ENCODE measurements around the gene PTGES.

The PTGES gene

DNA sequence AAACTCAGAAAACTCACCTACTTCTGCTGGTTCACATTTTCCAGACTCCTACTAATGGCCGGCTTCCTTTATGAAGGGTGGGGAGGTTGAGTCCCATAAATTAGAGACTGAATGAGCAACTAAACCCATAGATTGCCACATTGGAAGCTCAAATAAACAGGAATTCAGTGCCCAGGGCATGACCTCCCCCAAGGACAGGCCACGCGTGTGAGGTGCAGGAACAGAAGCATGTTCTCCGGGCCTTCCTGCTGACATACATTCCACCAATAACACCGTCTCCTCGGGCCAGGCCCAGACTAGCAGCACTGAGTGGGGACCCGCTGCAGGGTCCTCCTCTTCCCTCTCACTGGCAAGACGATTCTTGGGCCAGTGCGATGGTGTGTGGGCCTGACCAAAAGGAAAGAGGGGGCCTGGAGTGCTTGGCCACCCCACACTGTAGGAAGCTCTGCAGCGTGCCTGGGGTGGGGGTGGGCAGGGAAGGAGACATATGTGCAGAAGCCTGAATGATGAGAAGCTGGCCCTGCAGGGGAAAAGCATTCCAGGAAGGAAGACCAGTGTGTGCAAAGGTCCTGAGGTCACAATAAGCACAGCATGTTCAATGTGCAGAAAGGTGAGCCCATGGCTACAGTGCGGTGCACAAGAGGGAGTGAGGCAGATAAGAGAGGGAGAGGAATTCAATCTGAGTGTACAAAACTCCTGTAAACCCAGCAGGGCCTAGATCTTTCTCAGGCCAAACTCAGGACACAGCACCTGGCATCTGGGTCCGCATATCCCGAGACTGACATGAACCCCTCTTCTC, 12.0 kb downstream of the PTGES start:
- TF ChIP-seq FOXP2 (optimal IDR thresholded peaks at IDR 0.05; ENCODE audit: borderline replicate concordance, extremely low read depth, extremely low read length, insufficient read depth): no peak
- TF ChIP-seq POLR2AphosphoS5 (IDR thresholded peaks at IDR 0.05; ENCODE audit: low read depth, low read length): no peak
- no peak for TF ChIP-seq SIN3A (IDR thresholded peaks at IDR 0.05; ENCODE audit: borderline replicate concordance, insufficient read depth, low read length)
- TF ChIP-seq TAF1 (IDR thresholded peaks at IDR 0.05; ENCODE audit: borderline replicate concordance, insufficient read depth, low read length): no peak
- TF ChIP-seq, protein P1, sequence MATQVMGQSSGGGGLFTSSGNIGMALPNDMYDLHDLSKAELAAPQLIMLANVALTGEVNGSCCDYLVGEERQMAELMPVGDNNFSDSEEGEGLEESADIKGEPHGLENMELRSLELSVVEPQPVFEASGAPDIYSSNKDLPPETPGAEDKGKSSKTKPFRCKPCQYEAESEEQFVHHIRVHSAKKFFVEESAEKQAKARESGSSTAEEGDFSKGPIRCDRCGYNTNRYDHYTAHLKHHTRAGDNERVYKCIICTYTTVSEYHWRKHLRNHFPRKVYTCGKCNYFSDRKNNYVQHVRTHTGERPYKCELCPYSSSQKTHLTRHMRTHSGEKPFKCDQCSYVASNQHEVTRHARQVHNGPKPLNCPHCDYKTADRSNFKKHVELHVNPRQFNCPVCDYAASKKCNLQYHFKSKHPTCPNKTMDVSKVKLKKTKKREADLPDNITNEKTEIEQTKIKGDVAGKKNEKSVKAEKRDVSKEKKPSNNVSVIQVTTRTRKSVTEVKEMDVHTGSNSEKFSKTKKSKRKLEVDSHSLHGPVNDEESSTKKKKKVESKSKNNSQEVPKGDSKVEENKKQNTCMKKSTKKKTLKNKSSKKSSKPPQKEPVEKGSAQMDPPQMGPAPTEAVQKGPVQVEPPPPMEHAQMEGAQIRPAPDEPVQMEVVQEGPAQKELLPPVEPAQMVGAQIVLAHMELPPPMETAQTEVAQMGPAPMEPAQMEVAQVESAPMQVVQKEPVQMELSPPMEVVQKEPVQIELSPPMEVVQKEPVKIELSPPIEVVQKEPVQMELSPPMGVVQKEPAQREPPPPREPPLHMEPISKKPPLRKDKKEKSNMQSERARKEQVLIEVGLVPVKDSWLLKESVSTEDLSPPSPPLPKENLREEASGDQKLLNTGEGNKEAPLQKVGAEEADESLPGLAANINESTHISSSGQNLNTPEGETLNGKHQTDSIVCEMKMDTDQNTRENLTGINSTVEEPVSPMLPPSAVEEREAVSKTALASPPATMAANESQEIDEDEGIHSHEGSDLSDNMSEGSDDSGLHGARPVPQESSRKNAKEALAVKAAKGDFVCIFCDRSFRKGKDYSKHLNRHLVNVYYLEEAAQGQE (IDR thresholded peaks at IDR 0.05; ENCODE audit: insufficient read depth in 1 of 2, low read depth in 2 of 2, low read length in 2 of 2): no peak

DNA sequence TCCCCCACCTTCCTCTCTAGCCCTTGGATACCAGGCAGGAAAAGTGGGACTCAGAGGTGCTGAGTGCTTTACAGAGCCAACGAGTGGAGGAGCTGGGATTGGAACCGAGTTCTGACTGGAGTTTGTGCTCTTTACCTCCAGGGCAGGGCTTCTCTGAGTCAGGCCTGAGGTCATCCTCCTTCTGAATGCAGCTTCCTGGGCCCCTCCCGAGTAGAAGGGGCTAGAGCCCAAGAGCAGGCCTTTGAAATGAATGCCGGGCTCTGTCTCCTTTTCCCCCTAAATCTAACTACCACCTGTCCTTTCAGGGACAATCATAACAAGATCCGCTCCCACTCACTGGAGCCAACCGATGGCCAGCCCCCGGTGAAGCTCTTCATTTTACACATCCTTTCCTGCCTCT, 12.7 kb downstream of the PTGES start:
- TF ChIP-seq POLR2AphosphoS5 (IDR thresholded peaks at IDR 0.05; ENCODE audit: low read depth, low read length) (no peak), FOXP2 (optimal IDR thresholded peaks at IDR 0.05; ENCODE audit: borderline replicate concordance, extremely low read depth, extremely low read length, insufficient read depth) (no peak), SIN3A (IDR thresholded peaks at IDR 0.05; ENCODE audit: borderline replicate concordance, insufficient read depth, low read length) (no peak), TAF1 (IDR thresholded peaks at IDR 0.05; ENCODE audit: borderline replicate concordance, insufficient read depth, low read length) (no peak)
- TF ChIP-seq, protein P1 (IDR thresholded peaks at IDR 0.05; ENCODE audit: insufficient read depth in 1 of 2, low read depth in 2 of 2, low read length in 2 of 2): no peak

DNA sequence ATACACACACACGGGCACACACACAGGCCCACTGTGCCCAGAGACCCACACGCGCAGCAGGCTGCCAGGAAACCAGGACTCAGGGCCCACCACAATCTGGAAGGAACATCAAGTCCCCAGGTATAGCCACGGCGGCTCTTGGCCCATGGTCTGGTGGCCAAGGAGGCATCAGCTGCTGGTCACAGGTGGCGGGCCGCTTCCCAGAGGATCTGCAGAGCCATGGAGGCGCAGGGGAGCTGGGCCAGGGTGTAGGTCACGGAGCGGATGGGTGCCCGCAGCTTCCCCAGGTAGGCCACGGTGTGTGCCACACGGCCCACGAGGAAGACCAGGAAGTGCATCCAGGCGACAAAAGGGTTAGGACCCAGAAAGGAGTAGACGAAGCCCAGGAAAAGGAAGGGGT, 13.4 kb downstream of the PTGES start:
- TF ChIP-seq TAF1 (IDR thresholded peaks at IDR 0.05; ENCODE audit: borderline replicate concordance, insufficient read depth, low read length) (no peak), FOXP2 (optimal IDR thresholded peaks at IDR 0.05; ENCODE audit: borderline replicate concordance, extremely low read depth, extremely low read length, insufficient read depth) (no peak), POLR2AphosphoS5 (IDR thresholded peaks at IDR 0.05; ENCODE audit: low read depth, low read length) (no peak), SIN3A (IDR thresholded peaks at IDR 0.05; ENCODE audit: borderline replicate concordance, insufficient read depth, low read length) (no peak)
- TF ChIP-seq, protein P1 (IDR thresholded peaks at IDR 0.05; ENCODE audit: insufficient read depth in 1 of 2, low read depth in 2 of 2, low read length in 2 of 2): no peak

GRCh38 chr9:129737479-129738274, 15.2 kb downstream of the PTGES start:
- no peak for TF ChIP-seq FOXP2 (optimal IDR thresholded peaks at IDR 0.05; ENCODE audit: borderline replicate concordance, extremely low read depth, extremely low read length, insufficient read depth)
- TF ChIP-seq POLR2AphosphoS5 (IDR thresholded peaks at IDR 0.05; ENCODE audit: low read depth, low read length): no peak
- TF ChIP-seq, protein P1 (IDR thresholded peaks at IDR 0.05; ENCODE audit: insufficient read depth in 1 of 2, low read depth in 2 of 2, low read length in 2 of 2): 0 out of 4 replicates have a peak, but pooled peaks of 1 of the 2 experiments have one; percentile 12

Measured in PFSK-1 (cell line).